GM12878 (cell line): ENCODE data around the gene CHRM5. TPM values are rescaled to one million over a fixed set of nuclear protein-coding genes. Genes with fewer than 3 reads are reported as not detected.

Source experiments
- ATAC-seq: fragments of 200-7000 bp; cut with Tn5 transposase; 3 replicates; pipeline ENCODE4 v1.9.1; 2020; ENCODE audit warnings: mild to moderate bottlenecking, moderate library complexity
- BruUV-seq: library from RNA; stranded (reverse); fragments of 400-500 nt; replicated peaks from 2 replicates; lab custom pipeline; 2021; lab: Mats Ljungman, UMichigan
- CTCF ChIA-PET: fragments of 300-600 bp; sonication (Branson Sonifier 250); formaldehyde crosslinking; extraction: SDS; loops from one replicate; lab custom pipeline; 2021; ENCODE audit warnings: inconsistent platforms; lab: Yijun Ruan, JAX
- POLR2A ChIA-PET: fragments of 350-600 bp; formaldehyde crosslinking; extraction: SDS; loops from one replicate; lab custom pipeline; 2021; ENCODE audit warnings: inconsistent platforms; lab: Charles Lee
- RAD21 ChIA-PET: fragments of 300-600 bp; sonication (Branson Sonifier 250); formaldehyde crosslinking; loops from one replicate; lab custom pipeline; 2023; ENCODE audit warnings: antibody characterized with exemption; ENCODE audit not compliant: unreplicated experiment; lab: Charles Lee
- SMC1A ChIA-PET: fragments of 300-600 bp; sonication (Branson Sonifier 250); formaldehyde crosslinking; loops from one replicate; lab custom pipeline; 2023; ENCODE audit not compliant: unreplicated experiment, uncharacterized antibody; lab: Charles Lee
- DNase-seq: peaks from one replicate; pipeline ENCODE4 v3.0.0-alpha.2; 2011; ENCODE audit warnings: low read depth, low spot score
- FAIRE-seq: peaks from 3 replicates; lab custom pipeline; 2011; peaks lifted over from hg19 to GRCh38; lab: Jason Lieb, UNC
- H2AFZ ChIP-seq: 2 replicates; pipeline ENCODE4 v1.6.0; 2011; ENCODE audit warnings: low read depth, low read length, control low read depth; ENCODE audit not compliant: control insufficient read depth
- H3K27ac ChIP-seq: 2 replicates; pipeline ENCODE4 v1.5.1; 2011; ENCODE audit warnings: control low read depth; ENCODE audit not compliant: control insufficient read depth, insufficient read depth
- H3K27me3 ChIP-seq, 2 experiments: replicated peaks in 1 of 2; 2 replicates each; pipeline versions ENCODE4 v1.6.0 to v1.6.1; 2011; ENCODE audit warnings: low read length in 1 of 2; ENCODE audit not compliant: control insufficient read depth in 2 of 2, insufficient read depth in 2 of 2
- H3K36me3 ChIP-seq, 2 experiments: 2 replicates each; pipeline ENCODE4 v1.5.1; 2011; ENCODE audit warnings: low read length in 1 of 2; ENCODE audit not compliant: control insufficient read depth in 2 of 2, insufficient read depth in 2 of 2
- H3K4me1 ChIP-seq: 2 replicates; pipeline ENCODE4 v1.6.1; 2011; ENCODE audit warnings: mild to moderate bottlenecking, low read length, moderate library complexity, mixed read lengths; ENCODE audit not compliant: control insufficient read depth, insufficient read depth
- H3K4me2 ChIP-seq: 2 replicates; pipeline ENCODE4 v1.6.0; 2011; ENCODE audit warnings: control low read depth; ENCODE audit not compliant: control insufficient read depth, insufficient read depth
- H3K4me3 ChIP-seq: fragments of 200-600 bp; sonication (generic); 2 replicates; pipeline ENCODE4 v1.5.1; 2016
- H3K79me2 ChIP-seq: 2 replicates; pipeline ENCODE4 v1.6.0; 2011; ENCODE audit warnings: low read length; ENCODE audit not compliant: control insufficient read depth, insufficient read depth
- H3K9ac ChIP-seq: 2 replicates; pipeline ENCODE4 v1.8.0; 2011; ENCODE audit warnings: low read length, control low read depth, mixed read lengths; ENCODE audit not compliant: control insufficient read depth, insufficient read depth
- H3K9me3 ChIP-seq: replicated peaks from 3 replicates; pipeline ENCODE4 v1.5.1; 2011; ENCODE audit warnings: mild to moderate bottlenecking, low read length; ENCODE audit not compliant: control insufficient read depth, insufficient read depth
- H4K20me1 ChIP-seq: 2 replicates; pipeline ENCODE4 v1.6.0; 2011; ENCODE audit not compliant: control insufficient read depth, insufficient read depth
- BMI1 ChIP-seq: fragments of 450-650 bp; IDR thresholded peaks from 2 replicates; pipeline ENCODE4 v1.6.1; 2016; ENCODE audit warnings: mild to moderate bottlenecking, moderate library complexity, borderline replicate concordance
- CEBPB ChIP-seq, 2 experiments: fragments of 150-350 bp in 1 of 2; IDR thresholded peaks; 2 replicates each; pipeline ENCODE4 v1.6.1; 2012 to 2014; ENCODE audit warnings: low read depth in 2 of 2, low read length in 2 of 2, borderline replicate concordance in 1 of 2, inconsistent platforms in 1 of 2
- FOXM1 ChIP-seq: IDR thresholded peaks from 2 replicates; pipeline ENCODE4 v1.6.1; 2012; ENCODE audit warnings: low read depth, mild to moderate bottlenecking, inconsistent platforms, low read length, moderate library complexity
- GABPA ChIP-seq: IDR thresholded peaks from 2 replicates; pipeline ENCODE4 v1.6.1; 2014; ENCODE audit warnings: antibody characterized with exemption, low read depth, mild to moderate bottlenecking, inconsistent platforms
- IKZF1 ChIP-seq: fragments of 450-650 bp; conservative IDR thresholded peaks from 2 replicates; pipeline ENCODE4 v1.6.1; 2017; ENCODE audit warnings: antibody characterized with exemption, mild to moderate bottlenecking
- KLF5 ChIP-seq: fragments of 450-650 bp; IDR thresholded peaks from 2 replicates; pipeline ENCODE4 v1.6.1; 2014; ENCODE audit warnings: mild to moderate bottlenecking; ENCODE audit not compliant: partially characterized antibody
- MXI1 ChIP-seq: fragments of 150-350 bp; IDR thresholded peaks from 2 replicates; pipeline ENCODE4 v1.6.1; 2011; ENCODE audit warnings: low read depth, mild to moderate bottlenecking, inconsistent platforms, low read length, improper control_type of control experiment
- POLR2AphosphoS5 ChIP-seq: IDR thresholded peaks from 2 replicates; pipeline ENCODE4 v1.6.1; 2011; ENCODE audit warnings: mild to moderate bottlenecking, low read length, inconsistent platforms
- SIN3A ChIP-seq: IDR thresholded peaks from 2 replicates; pipeline ENCODE4 v1.6.1; 2012; ENCODE audit warnings: low read depth, low read length, improper control_type of control experiment
- TCF12 ChIP-seq: IDR thresholded peaks from 2 replicates; pipeline ENCODE4 v1.6.1; 2011; ENCODE audit warnings: low read depth, mild to moderate bottlenecking, low read length
- TCF7 ChIP-seq: IDR thresholded peaks from 2 replicates; pipeline ENCODE4 v1.6.1; 2014; ENCODE audit warnings: antibody characterized with exemption, borderline replicate concordance
- ZNF622 ChIP-seq: fragments of 450-650 bp; IDR thresholded peaks from 2 replicates; pipeline ENCODE4 v1.6.1; 2017; ENCODE audit warnings: mild to moderate bottlenecking, inconsistent platforms
- WGBS: methylation state at CpG from one replicate; pipeline ENCODE4 v1.1.6; 2016; ENCODE audit warnings: low lambda C conversion rate; ENCODE audit not compliant: insufficient replicate concordance, insufficient coverage; ENCODE audit errors: missing lambda C conversion rate; 5-methylcytosine and 5-hydroxymethylcytosine counted together
- in situ Hi-C: fragments of 300-500 bp; cut with MboI; formaldehyde crosslinking; loops from 9 replicates; pipeline ENCODE4 v1.14.3; 2018; ENCODE audit warnings: mixed read lengths
- intact Hi-C: fragments of 100-400 bp; cut with micrococcal nuclease; formaldehyde crosslinking; loops from one replicate; pipeline ENCODE4 v1.14.2; 2022; ENCODE audit not compliant: unreplicated experiment
- polyA plus RNA-seq, 11 experiments: library from polyadenylated mRNA; depleted of rRNA in 4 of 11; unstranded in 6 of 11; stranded (reverse) in 5 of 11; fragments of >200 nt; fragmentation: Nextera tagmentation in 4 of 11; fragmentation: Illumina TruSeq in 1 of 11; extraction: Ambion mirVana in 4 of 11; extraction: Trizol in 1 of 11; gene quantifications; 1 replicate in 1 of 11; 2 replicates in 10 of 11; pipeline versions ENCODE4 v1.2.1 to v1.2.3, GENCODE V29; 2011 to 2016; ENCODE audit warnings: inconsistent platforms in 2 of 11, missing spikeins in 2 of 11, low read depth in 1 of 11
- total RNA-seq, 4 experiments: library from RNA; depleted of rRNA in 3 of 4; stranded (reverse); fragments of >200 nt in 3 of 4; fragmentation: Illumina TruSeq in 1 of 4; extraction: Trizol in 1 of 4; gene quantifications; 2 replicates each; pipeline versions ENCODE4 v1.2.1 to v1.2.3, GENCODE V29; 2013 to 2021
- TF ChIP-seq, protein P1 (sequence below): IDR thresholded peaks from 2 replicates; pipeline ENCODE4 v1.6.1; 2012; ENCODE audit warnings: low read length, inconsistent platforms
- TF ChIP-seq, protein P2 (sequence below): fragments of 450-650 bp; formaldehyde crosslinking; IDR thresholded peaks from 2 replicates; pipeline ENCODE4 v1.4.0; 2020; ENCODE audit warnings: mild to moderate bottlenecking, moderate library complexity
- TF ChIP-seq, protein P3 (sequence below): IDR thresholded peaks from 2 replicates; pipeline ENCODE4 v1.6.1; 2011; ENCODE audit warnings: borderline replicate concordance, low read depth, mild to moderate bottlenecking, moderate library complexity, low read length; ENCODE audit not compliant: insufficient read depth, poor library complexity, severe bottlenecking
- TF ChIP-seq, protein P4 (sequence below): IDR thresholded peaks from 2 replicates; pipeline ENCODE4 v1.6.1; 2011; ENCODE audit warnings: low read depth, low read length, improper control_type of control experiment, borderline replicate concordance

Gene CHRM5
- total and polyA plus RNA-seq, 10 of the 15 experiments (the other 5 are each of a cell fraction or from before 2014, with no cell fraction given), result 0.01 to 0.10 (median 0.04) TPM; not detected in 6

DNA sequence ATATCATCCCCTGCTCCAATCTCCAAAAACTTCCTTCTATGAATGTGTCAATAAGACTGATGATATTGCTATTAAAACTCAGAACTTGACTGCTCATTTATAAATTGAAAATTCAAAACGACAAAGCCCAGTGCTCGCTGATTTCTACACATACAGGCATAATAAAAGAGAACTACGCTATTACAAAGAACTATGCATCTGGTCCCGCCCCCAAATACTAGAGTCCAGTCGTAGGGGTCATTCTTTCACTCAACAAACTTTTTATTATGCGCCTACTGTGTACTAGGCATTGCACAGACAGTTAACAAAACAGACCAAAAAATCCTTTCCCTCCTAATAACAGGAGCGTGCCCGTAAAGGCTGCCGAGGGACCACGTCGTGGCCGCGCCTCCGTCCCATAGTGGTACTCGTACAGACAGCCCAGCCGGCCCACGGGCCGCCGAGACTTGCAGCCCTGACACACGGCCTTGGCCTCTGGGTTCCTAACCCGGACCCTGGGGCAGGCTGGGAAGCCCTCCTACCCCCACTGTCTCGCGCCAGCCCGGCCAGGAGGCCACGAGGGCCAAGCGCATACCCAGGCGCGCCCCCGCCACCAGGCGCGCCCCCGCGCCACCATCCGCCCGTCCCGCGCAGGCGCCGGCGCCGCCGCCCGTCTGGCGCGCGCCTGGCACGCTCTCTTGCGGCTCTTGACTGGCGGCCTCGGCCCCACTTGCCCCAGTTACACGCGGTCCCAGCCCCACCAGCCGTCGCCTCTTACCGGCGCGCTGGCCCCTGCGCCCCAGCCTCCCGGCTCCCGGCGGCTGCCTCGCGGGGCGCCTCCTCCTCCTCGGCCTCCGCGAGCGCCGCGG, 70.0 kb downstream of the CHRM5 start:
- Histone ChIP-seq H3K27ac (peak overlapping the region; percentile 88), H3K9me3 (no peaks in the 10 kb centered on the region), H3K27me3 (no peaks in the 10 kb centered on the region), H3K9ac (peak overlapping the region; percentile 83), H3K4me2 (peak overlapping the region; percentile 88), H3K79me2 (peaks cover 3% of the 10 kb centered on the region), H2AFZ (peak overlapping the region; percentile 94), H3K4me3 (peak overlapping the region; percentile 73), H3K4me1 (peaks cover 13% of the 10 kb centered on the region), H3K36me3 (no peaks in the 10 kb centered on the region), H4K20me1 (no peaks in the 10 kb centered on the region)
- in situ Hi-C loops (no loop called here), intact Hi-C loops (no loop called here)
- BruUV-seq, result no TSS peak
- ChIA-PET POLR2A (no interaction called here), CTCF (interaction anchor here (0.6 kb wide), 1 partner anchor 848 kb away, joined by 3 read pairs; no protein-coding TSS in a partner anchor), SMC1A (no interaction called here), RAD21 (no interaction called here)
- WGBS, result under 1% methylated on average over 51 of the region's 70 CpGs
- ATAC-seq (peak; percentile 81), FAIRE-seq (no peak), DNase-seq (no peak)
- TF ChIP-seq SIN3A (0 out of 2 replicates have a peak, but pooled peaks have one; percentile 29), IKZF1 (peak; percentile 69; the same call in 1 of the 2 replicates), POLR2AphosphoS5 (peak; percentile 91), CEBPB (IDR thresholded peaks at IDR 0.05; ENCODE audit: borderline replicate concordance in 1 of 2, low read depth in 2 of 2, low read length in 2 of 2) (no peak), TCF12 (no peak), FOXM1 (no peak), ZNF622 (no peak), MXI1 (no peak), TCF7 (no peak), KLF5 (no peak), GABPA (no peak), BMI1 (no peak)
- TF ChIP-seq, protein P1, sequence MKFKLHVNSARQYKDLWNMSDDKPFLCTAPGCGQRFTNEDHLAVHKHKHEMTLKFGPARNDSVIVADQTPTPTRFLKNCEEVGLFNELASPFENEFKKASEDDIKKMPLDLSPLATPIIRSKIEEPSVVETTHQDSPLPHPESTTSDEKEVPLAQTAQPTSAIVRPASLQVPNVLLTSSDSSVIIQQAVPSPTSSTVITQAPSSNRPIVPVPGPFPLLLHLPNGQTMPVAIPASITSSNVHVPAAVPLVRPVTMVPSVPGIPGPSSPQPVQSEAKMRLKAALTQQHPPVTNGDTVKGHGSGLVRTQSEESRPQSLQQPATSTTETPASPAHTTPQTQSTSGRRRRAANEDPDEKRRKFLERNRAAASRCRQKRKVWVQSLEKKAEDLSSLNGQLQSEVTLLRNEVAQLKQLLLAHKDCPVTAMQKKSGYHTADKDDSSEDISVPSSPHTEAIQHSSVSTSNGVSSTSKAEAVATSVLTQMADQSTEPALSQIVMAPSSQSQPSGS, result no peak
- TF ChIP-seq, protein P2, sequence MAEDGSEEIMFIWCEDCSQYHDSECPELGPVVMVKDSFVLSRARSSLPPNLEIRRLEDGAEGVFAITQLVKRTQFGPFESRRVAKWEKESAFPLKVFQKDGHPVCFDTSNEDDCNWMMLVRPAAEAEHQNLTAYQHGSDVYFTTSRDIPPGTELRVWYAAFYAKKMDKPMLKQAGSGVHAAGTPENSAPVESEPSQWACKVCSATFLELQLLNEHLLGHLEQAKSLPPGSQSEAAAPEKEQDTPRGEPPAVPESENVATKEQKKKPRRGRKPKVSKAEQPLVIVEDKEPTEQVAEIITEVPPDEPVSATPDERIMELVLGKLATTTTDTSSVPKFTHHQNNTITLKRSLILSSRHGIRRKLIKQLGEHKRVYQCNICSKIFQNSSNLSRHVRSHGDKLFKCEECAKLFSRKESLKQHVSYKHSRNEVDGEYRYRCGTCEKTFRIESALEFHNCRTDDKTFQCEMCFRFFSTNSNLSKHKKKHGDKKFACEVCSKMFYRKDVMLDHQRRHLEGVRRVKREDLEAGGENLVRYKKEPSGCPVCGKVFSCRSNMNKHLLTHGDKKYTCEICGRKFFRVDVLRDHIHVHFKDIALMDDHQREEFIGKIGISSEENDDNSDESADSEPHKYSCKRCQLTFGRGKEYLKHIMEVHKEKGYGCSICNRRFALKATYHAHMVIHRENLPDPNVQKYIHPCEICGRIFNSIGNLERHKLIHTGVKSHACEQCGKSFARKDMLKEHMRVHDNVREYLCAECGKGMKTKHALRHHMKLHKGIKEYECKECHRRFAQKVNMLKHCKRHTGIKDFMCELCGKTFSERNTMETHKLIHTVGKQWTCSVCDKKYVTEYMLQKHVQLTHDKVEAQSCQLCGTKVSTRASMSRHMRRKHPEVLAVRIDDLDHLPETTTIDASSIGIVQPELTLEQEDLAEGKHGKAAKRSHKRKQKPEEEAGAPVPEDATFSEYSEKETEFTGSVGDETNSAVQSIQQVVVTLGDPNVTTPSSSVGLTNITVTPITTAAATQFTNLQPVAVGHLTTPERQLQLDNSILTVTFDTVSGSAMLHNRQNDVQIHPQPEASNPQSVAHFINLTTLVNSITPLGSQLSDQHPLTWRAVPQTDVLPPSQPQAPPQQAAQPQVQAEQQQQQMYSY, result no peak
- TF ChIP-seq, protein P3, sequence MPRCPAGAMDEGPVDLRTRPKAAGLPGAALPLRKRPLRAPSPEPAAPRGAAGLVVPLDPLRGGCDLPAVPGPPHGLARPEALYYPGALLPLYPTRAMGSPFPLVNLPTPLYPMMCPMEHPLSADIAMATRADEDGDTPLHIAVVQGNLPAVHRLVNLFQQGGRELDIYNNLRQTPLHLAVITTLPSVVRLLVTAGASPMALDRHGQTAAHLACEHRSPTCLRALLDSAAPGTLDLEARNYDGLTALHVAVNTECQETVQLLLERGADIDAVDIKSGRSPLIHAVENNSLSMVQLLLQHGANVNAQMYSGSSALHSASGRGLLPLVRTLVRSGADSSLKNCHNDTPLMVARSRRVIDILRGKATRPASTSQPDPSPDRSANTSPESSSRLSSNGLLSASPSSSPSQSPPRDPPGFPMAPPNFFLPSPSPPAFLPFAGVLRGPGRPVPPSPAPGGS, result no peak
- TF ChIP-seq, protein P4, sequence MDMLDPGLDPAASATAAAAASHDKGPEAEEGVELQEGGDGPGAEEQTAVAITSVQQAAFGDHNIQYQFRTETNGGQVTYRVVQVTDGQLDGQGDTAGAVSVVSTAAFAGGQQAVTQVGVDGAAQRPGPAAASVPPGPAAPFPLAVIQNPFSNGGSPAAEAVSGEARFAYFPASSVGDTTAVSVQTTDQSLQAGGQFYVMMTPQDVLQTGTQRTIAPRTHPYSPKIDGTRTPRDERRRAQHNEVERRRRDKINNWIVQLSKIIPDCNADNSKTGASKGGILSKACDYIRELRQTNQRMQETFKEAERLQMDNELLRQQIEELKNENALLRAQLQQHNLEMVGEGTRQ, result no peak
